Ovary (tissue), 9 donors: ENCODE data around the gene DOCK10. TPM values are rescaled to one million over a fixed set of nuclear protein-coding genes. Genes with fewer than 3 reads are reported as not detected.

ENCODE experiments used
- DNase-seq, 5 donors: peaks; one replicate each; pipeline ENCODE4 v3.0.0-alpha.2; 2019 to 2020
- H3K27ac ChIP-seq, 2 donors: fragments of 200-600 bp; one replicate each; pipeline versions ENCODE4 v1.5.1 to v1.8.0; 2019 to 2022
- H3K27me3 ChIP-seq: fragments of 200-600 bp; one replicate; pipeline ENCODE4 v1.8.0; 2022
- H3K36me3 ChIP-seq: fragments of 200-600 bp; sonication (generic); one replicate; pipeline ENCODE4 v1.5.1; 2019
- H3K4me1 ChIP-seq: one replicate; pipeline ENCODE4 v1.8.1; 2013; ENCODE audit warnings: mild to moderate bottlenecking, moderate library complexity; ENCODE audit not compliant: insufficient read depth
- H3K4me3 ChIP-seq: fragments of 200-600 bp; sonication (generic); one replicate; pipeline ENCODE4 v1.5.1; 2017
- H3K9me3 ChIP-seq, 2 donors: fragments of 200-600 bp in 1 of 2; sonication (generic) in 1 of 2; one replicate each; pipeline versions ENCODE4 v1.5.1 to v1.8.1; 2013 to 2019; ENCODE audit warnings: mild to moderate bottlenecking in 1 of 2, moderate library complexity in 1 of 2
- EP300 ChIP-seq: sonication (generic); formaldehyde crosslinking; IDR thresholded peaks from one replicate; pipeline ENCODE4 v1.6.1; 2017; ENCODE audit warnings: antibody characterized with exemption
- POLR2A ChIP-seq: fragments of 450-650 bp; IDR thresholded peaks from one replicate; pipeline ENCODE4 v1.6.1; 2017; ENCODE audit warnings: antibody characterized with exemption, mild to moderate bottlenecking, moderate library complexity
- WGBS, 3 donors: extraction: QIAGEN DNeasy Blood & Tissue Kit in 1 of 3; methylation state at CpG; one replicate each; pipeline versions ENCODE4 v1.1.5 to v1.1.7; 2013 to 2017; 5-methylcytosine and 5-hydroxymethylcytosine counted together
- intact Hi-C, 4 donors: fragments of 100-400 bp; cut with DNase I; formaldehyde crosslinking; loops; one replicate each; pipeline versions ENCODE4 v1.11.0 to v1.15.1; 2022 to 2023
- polyA plus RNA-seq, 2 donors: library from polyadenylated mRNA; stranded (reverse); fragments of 200-250 nt in 1 of 2; fragments of 350-450 nt in 1 of 2; fragmentation: Illumina TruSeq in 1 of 2; extraction: RNeasy Lipid Tissue Mini Kit (QIAGEN cat#74804) in 1 of 2; gene quantifications; one replicate each; pipeline ENCODE4 v1.2.3, GENCODE V29; 2013 to 2014
- total RNA-seq, 7 donors: library from RNA; depleted of rRNA in 2 of 7; stranded (reverse); fragments of >200 nt in 2 of 7; fragmentation: NEBNext Ultra II Directional in 3 of 7; extraction: Animal tissue kit (Norgen Biotek cat#: 25700) in 3 of 7; gene quantifications; one replicate each; pipeline versions ENCODE4 v1.1.0 to v1.2.4, GENCODE V29; 2016 to 2023
- TF ChIP-seq, protein P1 (sequence below), 3 donors: fragments of 450-650 bp in 2 of 3; fragments of 200-600 bp in 1 of 3; IDR thresholded peaks; one replicate each; pipeline versions ENCODE4 v1.5.1 to v1.8.0; 2016 to 2022; ENCODE audit warnings: antibody characterized with exemption in 3 of 3, mild to moderate bottlenecking in 1 of 3
- donor health status: DM: no; HTN: no; CAD: no; lungs with moderate emphysema.
- donor health status: DM: no; HTN: no; CAD: no.
- donor health status: Bipolar disorder and iron deficiency.
- donor health status: DM: yes; HTN: yes; CAD: no.
- donor health status: DM: no; HTN: no; CAD: no.
- donor health status: DM: yes; HTN: yes; CAD: no.

The DOCK10 gene
- total and polyA plus RNA-seq, 9 donors, result 15.3 to 42.5 (median 31.2) TPM

GRCh38 chr2:224976629-224977525 lies 65.4 kb downstream of the DOCK10 start:
- WGBS, 3 donors, result 87 to 92% (median 91%) methylated on average over 7 of the region's 7 CpGs
- Histone ChIP-seq H3K36me3 (no peaks in the 10 kb centered on the region), H3K4me1 (no peaks in the 10 kb centered on the region), H3K9me3 (no peaks in the 10 kb centered on the region), H3K27me3 (no peaks in the 10 kb centered on the region), H3K27ac (no peak overlapping the region), H3K4me3 (no peak overlapping the region)
- intact Hi-C loops, result no loop called here
- no peak for TF ChIP-seq POLR2A
- TF ChIP-seq, protein P1, sequence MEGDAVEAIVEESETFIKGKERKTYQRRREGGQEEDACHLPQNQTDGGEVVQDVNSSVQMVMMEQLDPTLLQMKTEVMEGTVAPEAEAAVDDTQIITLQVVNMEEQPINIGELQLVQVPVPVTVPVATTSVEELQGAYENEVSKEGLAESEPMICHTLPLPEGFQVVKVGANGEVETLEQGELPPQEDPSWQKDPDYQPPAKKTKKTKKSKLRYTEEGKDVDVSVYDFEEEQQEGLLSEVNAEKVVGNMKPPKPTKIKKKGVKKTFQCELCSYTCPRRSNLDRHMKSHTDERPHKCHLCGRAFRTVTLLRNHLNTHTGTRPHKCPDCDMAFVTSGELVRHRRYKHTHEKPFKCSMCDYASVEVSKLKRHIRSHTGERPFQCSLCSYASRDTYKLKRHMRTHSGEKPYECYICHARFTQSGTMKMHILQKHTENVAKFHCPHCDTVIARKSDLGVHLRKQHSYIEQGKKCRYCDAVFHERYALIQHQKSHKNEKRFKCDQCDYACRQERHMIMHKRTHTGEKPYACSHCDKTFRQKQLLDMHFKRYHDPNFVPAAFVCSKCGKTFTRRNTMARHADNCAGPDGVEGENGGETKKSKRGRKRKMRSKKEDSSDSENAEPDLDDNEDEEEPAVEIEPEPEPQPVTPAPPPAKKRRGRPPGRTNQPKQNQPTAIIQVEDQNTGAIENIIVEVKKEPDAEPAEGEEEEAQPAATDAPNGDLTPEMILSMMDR (IDR thresholded peaks at IDR 0.05), result no peak
- DNase-seq, result no peak

DNA sequence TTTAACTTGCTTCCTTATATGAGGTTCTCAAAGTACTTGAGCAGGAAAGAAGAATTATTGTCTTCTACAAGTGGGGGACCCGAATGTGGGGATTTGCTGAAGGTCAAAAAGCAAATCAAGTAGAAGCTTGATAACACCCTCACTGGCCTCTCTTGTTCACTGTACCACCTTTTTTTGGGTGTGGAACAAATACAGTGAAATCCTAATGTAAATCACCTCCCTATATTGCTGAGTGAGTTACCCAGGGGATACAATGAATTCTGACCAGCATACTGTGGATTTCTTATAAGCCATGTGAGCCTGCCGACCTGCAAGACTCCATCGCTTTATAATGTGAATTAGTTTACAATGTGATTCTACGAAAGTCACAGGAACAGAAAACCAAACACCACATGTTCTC lies 66.5 kb downstream of the DOCK10 start:
- no peak overlapping the region for H3K4me3 ChIP-seq
- H3K27ac ChIP-seq, result no peak overlapping the region
- no peaks in the 10 kb centered on the region for H3K27me3 ChIP-seq
- peaks cover 3% of the 10 kb centered on the region for H3K4me1 ChIP-seq
- DNase-seq, result no peak
- H3K9me3 ChIP-seq, result no peaks in the 10 kb centered on the region
- no peaks in the 10 kb centered on the region for H3K36me3 ChIP-seq
- no peak for TF ChIP-seq EP300
- TF ChIP-seq, protein P1 (IDR thresholded peaks at IDR 0.05), result no peak
- no peak for TF ChIP-seq POLR2A
- intact Hi-C loops, result no loop called here
- 64 to 67% (median 67%) methylated on average over 4 of the region's 4 CpGs for WGBS, 3 donors

DNA sequence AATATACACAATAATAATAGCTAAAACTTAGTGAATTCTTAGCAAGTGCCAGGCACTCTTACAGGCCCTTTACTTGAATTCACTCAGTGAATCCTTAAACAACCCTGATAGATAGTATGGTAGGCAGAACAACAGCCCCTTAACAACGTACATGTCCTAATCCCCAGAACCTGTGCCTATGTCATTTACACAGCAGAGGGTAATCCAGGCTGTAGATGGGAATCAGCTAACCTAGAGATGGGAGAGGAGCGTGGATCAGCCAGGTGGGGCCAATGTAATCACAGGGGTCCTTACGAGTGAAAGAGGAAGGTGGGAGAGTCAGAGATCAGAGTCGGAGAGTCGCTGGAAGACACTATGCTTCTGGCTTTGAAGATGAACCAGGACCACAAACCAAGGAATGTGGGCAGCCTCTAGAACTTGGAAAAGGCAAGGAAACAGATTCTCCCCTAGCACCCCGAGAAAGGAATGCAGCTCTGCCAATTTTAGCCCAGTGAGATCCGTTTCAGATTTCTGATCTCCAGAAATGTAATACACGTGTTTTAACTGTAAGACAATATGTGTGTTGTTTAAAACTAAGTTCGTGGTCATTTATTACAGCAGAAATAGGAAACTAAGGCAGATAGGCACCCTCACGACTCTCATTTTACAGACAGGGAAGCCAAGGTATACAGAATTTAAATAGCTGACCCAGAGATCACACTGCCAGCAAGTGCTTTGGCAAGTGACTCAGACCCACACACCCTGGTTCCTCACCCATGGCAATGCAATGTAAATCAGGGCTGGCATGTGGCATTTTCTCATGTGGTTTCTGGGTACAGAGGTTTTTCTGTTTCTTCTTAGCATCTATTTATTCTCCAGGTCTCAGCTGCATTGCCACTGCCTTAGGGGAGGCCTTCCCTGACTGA lies 68.9 kb downstream of the DOCK10 start:
- Histone ChIP-seq H3K9me3 (no peaks in the 10 kb centered on the region), H3K36me3 (no peaks in the 10 kb centered on the region), H3K27me3 (no peaks in the 10 kb centered on the region), H3K4me3 (no peak overlapping the region), H3K4me1 (peaks cover 3% of the 10 kb centered on the region), H3K27ac (no peak overlapping the region)
- DNase-seq, result no peak
- 77 to 86% (median 77%) methylated on average over 10 of the region's 10 CpGs for WGBS, 3 donors
- TF ChIP-seq, protein P1 (IDR thresholded peaks at IDR 0.05), result no peak
- no peak for TF ChIP-seq EP300
- no peak for TF ChIP-seq POLR2A
- intact Hi-C loops, result no loop called here

GRCh38 chr2:224971214-224971613 lies 71.1 kb downstream of the DOCK10 start:
- TF ChIP-seq, protein P1 (IDR thresholded peaks at IDR 0.05), result no peak
- TF ChIP-seq POLR2A, result no peak
- no peak for DNase-seq
- Histone ChIP-seq H3K27me3 (no peaks in the 10 kb centered on the region), H3K4me3 (no peak overlapping the region), H3K36me3 (no peaks in the 10 kb centered on the region), H3K9me3 (no peaks in the 10 kb centered on the region), H3K4me1 (peaks cover 4% of the 10 kb centered on the region), H3K27ac (no peak overlapping the region)
- intact Hi-C loops, result no loop called here
- 92 to 95% (median 94%) methylated on average over 4 of the region's 4 CpGs for WGBS, 3 donors
